HK-2 (cell line): ENCODE results near the gene PHF21A.
"Not testable (repeated sequence)": the region's sequence is repeated elsewhere in the genome, so short reads cannot be mapped to it uniquely, and the experiment has no call there.

Experiments used
- DNase-seq: peaks from one replicate; pipeline ENCODE4 v3.0.0-alpha.2; 2018; ENCODE audit not compliant: unreplicated experiment

The PHF21A gene

GRCh38 chr11:45904309-45904915, 216.8 kb downstream of the PHF21A start:
- DNase-seq: no peak

DNA sequence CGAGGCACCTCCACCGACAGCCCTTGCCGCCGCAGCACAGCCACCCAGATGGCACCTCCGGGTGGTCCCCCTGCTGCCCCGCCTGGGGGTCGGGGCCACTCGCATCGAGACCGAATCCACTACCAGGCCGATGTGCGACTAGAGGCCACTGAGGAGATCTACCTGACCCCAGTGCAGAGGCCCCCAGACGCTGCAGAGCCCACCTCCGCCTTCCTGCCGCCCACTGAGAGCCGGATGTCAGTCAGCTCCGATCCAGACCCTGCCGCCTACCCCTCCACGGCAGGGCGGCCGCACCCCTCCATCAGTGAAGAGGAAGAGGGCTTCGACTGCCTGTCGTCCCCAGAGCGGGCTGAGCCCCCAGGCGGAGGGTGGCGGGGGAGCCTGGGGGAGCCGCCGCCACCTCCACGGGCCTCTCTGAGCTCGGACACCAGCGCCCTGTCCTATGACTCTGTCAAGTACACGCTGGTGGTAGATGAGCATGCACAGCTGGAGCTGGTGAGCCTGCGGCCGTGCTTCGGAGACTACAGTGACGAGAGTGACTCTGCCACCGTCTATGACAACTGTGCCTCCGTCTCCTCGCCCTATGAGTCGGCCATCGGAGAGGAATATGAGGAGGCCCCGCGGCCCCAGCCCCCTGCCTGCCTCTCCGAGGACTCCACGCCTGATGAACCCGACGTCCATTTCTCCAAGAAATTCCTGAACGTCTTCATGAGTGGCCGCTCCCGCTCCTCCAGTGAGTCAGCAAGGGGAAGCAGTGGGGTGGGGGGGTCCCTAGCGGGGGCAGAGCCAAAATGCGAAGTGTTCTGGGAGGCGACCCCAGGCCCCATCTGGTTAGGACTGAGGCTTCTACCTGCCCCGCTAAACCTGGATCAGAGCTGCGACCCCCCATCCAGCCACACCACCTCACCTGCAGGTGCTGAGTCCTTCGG, 218.5 kb downstream of the PHF21A start:
- no peak for DNase-seq

- DNase-seq: no peak
Measured at GRCh38 chr11:45901626-45902025, 219.6 kb downstream of the PHF21A start.

GRCh38 chr11:45900916-45901617, 220.2 kb downstream of the PHF21A start:
- no peak for DNase-seq

DNA sequence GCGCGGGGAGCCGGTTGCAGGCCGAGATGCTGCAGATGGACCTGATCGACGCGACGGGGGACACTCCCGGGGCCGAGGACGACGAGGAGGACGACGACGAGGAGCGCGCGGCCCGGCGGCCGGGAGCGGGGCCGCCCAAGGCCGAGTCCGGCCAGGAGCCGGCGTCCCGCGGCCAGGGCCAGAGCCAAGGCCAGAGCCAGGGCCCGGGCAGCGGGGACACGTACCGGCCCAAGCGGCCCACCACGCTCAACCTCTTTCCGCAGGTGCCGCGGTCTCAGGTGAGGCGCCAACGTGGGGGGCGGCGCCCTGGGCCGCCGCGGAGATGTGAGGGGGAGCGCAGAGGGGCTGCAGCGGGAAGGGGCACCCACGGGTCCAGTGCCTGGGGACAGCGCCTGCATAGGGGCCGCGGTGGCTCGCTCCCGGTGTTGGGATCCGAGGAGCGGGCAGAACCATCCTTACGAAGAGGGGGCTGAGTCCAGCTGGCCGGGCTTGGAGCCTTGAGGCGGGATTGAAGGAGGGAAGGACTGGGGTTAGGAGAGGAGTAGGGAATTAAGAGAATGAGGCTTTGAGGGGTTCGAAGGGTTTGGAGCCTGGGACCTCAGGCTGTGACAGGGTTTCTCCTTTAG, 221.0 kb downstream of the PHF21A start:
- not testable (repeated sequence) for DNase-seq

DNA sequence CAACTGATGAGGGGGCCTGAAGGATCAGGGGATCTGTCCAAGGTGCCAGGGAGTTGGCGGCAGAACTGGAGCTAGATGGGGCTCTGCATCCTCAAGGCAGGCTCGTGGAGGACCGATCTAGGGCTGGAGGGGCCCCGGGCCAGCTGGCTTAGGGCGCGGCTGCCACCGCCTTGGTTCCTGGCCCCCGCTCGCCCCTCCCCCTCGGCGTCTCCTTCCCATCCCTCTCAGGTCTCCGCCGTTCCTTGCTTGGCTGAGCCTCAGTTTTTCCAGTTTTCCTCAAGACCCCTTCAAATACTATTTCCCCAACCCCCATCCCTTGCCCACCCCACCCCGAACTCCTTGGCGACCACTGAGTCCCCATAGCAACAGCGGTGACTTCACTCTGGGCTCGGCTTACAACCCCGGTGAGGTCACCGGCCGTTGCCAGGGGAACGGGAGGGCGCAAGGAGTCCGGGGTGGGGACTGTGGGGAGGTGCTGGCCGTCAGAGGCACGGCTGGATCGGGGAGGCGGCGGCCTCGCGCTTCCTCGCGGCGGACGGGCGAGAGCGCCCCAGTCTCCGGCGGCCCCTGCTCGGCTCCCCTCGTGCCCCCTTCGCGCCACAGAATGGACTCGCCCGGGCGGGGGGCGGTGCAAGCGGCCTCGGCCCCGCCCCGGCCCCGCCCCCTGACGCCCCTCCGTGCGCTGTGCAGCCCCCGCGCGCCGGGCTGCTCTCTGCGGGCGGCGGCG, 221.6 kb downstream of the PHF21A start:
- peak; percentile 82 for DNase-seq

DNA sequence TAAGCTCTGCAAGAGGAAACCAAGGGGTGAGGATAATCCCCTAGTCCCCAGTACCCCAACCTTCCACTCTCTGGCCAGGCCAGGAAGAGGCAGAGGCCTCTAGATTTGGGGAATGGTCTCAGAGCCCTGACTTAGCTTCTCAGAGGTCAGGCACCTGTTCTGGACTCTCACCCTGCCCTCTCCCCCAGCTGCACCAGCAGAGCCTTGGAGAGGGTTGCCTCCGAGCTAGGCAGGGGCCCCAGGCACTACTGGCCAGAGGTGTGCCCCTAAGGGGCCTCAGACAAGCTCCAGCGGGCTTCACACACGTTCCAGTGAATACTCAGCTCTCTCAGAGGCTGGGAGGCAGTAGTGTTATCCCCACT, 222.2 kb downstream of the PHF21A start:
- DNase-seq: no peak

DNA sequence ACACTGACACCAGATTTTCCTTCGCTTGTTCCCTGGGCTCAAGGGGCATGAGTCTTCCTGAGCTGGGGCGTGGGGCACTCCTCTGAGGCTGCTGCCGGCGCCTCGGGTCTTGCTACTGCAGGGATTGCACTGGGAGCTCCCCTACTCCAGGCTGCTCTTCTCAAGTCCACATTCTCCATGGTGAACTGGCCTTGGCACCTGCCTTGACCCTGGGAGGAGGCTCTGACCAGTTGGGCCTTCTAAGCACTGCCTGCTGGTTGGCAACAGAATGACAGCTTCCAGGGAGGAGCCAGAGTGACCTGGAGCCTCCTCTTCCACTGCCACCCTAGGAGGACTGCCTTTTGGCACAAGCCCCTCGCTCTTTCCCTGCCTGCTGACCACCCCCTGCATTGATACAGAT, 223.7 kb downstream of the PHF21A start:
- DNase-seq: no peak

GRCh38 chr11:45896422-45896984, 224.8 kb downstream of the PHF21A start:
- DNase-seq: no peak

- no peak for DNase-seq
Measured at GRCh38 chr11:45895553-45896259, 225.5 kb downstream of the PHF21A start.

DNA sequence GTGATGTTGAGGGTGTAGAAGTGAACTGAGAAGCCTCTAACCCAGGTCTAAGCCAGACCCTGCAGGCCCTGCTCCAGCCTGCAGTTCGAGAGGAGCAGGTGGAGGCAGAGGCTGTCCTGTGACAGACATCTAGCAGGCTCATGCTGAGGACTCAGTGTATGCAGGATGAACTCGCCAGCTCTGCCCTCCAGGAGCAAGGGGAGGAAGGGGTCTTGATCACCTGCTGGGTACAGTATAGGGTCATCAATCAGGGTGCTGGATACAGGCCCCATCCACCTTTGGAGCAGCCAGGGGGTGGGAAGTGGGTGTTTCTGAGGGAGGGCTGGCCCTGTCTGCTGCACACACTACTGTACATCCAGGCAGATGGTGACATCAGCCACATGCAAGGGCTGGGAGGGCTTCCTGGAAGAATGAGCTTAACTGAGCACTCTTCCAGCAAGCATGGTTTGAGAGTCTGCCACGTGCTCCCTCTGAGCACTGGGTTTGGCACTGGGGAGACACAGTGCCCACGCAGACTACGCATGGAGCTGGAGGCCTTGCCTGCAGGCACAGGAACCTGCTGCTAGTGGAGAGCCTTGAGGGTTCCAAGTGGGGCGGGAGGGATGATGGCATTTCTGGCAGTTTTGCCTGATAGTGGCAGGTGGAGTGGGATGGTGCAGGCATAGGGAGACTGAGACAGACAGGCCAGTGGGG, 226.6 kb downstream of the PHF21A start:
- DNase-seq: no peak

- DNase-seq: no peak
Measured at GRCh38 chr11:45892856-45893255, 228.4 kb downstream of the PHF21A start.

- DNase-seq: no peak
Measured at GRCh38 chr11:45890886-45891550, 230.2 kb downstream of the PHF21A start.

- DNase-seq: no peak
Measured at GRCh38 chr11:45889966-45890365, 231.3 kb downstream of the PHF21A start.

- no peak for DNase-seq
Measured at GRCh38 chr11:45889555-45889954, 231.7 kb downstream of the PHF21A start.

GRCh38 chr11:45887587-45887986, 233.7 kb downstream of the PHF21A start:
- no peak for DNase-seq

GRCh38 chr11:45886816-45887520, 234.3 kb downstream of the PHF21A start:
- DNase-seq: no peak

DNA sequence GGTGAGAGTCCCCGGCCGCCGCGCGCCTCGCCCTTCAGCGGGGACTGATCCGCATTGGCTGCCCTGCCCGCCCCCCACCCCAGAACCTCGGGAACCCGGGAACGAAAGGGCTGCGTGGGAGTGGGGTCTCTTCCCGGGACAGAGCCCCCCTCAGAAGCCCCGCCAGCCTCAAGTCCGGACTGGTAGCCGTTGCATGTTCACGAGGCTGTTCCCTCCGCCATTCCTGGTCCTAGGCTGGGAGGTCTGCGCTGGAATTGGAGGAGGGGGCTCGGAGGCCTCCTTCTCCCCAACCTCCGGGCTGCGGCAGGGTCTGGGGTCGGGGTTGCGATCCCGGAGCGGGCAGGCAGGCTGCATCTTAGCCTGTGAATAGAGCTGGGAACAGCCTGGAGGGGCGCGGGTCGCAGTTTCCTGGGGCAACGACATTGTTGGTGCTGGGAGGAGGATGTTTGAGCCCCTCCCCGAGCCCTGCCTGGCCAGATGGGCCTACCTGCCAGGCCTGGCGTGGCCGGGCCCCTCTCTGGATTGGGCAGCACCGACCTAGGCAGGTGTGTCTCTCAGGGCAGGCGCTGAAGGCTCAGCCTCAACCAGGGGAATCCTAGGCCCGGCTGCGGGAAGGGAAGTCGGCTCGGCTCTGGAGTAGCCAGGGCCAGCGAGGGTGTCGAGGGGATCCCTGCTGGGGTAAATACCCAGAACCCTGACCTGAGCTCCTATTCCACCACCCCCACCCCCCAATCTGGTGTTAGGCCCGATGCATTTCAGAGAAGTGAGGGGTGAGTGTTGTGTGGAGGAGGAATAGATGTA, 235.1 kb downstream of the PHF21A start:
- no peak for DNase-seq
